A549 (cell line): Measurements from ENCODE around the gene CLSTN1. TPM values are rescaled to one million over a fixed set of nuclear protein-coding genes. Genes with fewer than 3 reads are reported as not detected.

Source experiments
- ATAC-seq, 2 experiments: fragments of 200-7000 bp in 1 of 2; fragments of >200 bp in 1 of 2; cut with Nextera tagmentation in 1 of 2; cut with Tn5 transposase in 1 of 2; 3 replicates each; pipeline versions ENCODE4 v1.8.0 to v1.9.1; 2018 to 2020; ENCODE audit warnings: mild to moderate bottlenecking in 1 of 2, moderate library complexity in 1 of 2
- CTCF ChIA-PET: fragments of 300-600 bp; sonication (Branson Sonifier 250); formaldehyde crosslinking; extraction: SDS; loops from one replicate; lab custom pipeline; 2021; ENCODE audit warnings: antibody characterized with exemption, inconsistent platforms; lab: Yijun Ruan, JAX
- POLR2A ChIA-PET: fragments of 350-600 bp; formaldehyde crosslinking; extraction: SDS; loops from one replicate; lab custom pipeline; 2021; ENCODE audit warnings: antibody characterized with exemption, inconsistent platforms; lab: Yijun Ruan, JAX
- DNase-seq, 2 experiments: peaks; one replicate each; pipeline versions ENCODE4 v3.0.0 to v3.0.0-alpha.2; 2011 to 2016; ENCODE audit warnings: low read depth in 1 of 2, low spot score in 1 of 2
- FAIRE-seq: peaks from 2 replicates; lab custom pipeline; 2011; peaks lifted over from hg19 to GRCh38; lab: Jason Lieb, UNC
- H3K27ac ChIP-seq, 2 experiments: fragments of >200 bp; sonication (Bioruptor Twin); formaldehyde crosslinking; 3 replicates each; pipeline ENCODE4 v1.5.1; 2016 to 2017
- H3K4me1 ChIP-seq: fragments of >200 bp; sonication (Bioruptor Twin); formaldehyde crosslinking; 3 replicates; pipeline ENCODE4 v1.6.1; 2016
- H3K4me2 ChIP-seq: fragments of >200 bp; sonication (Bioruptor Twin); formaldehyde crosslinking; 3 replicates; pipeline ENCODE4 v1.6.1; 2016
- H3K4me3 ChIP-seq: fragments of >200 bp; sonication (Bioruptor Twin); formaldehyde crosslinking; 3 replicates; pipeline ENCODE4 v1.5.1; 2016
- H3K9me3 ChIP-seq: fragments of >200 bp; sonication (Bioruptor Twin); formaldehyde crosslinking; 3 replicates; pipeline ENCODE4 v1.6.1; 2016
- ATOH8 ChIP-seq: fragments of 250-450 bp; sonication (Bioruptor Pico); IDR thresholded peaks from 2 replicates; pipeline ENCODE4 v1.5.0; 2020; ENCODE audit warnings: low read depth, mild to moderate bottlenecking, moderate library complexity
- BCL3 ChIP-seq: fragments of >200 bp; sonication (Bioruptor Twin); formaldehyde crosslinking; IDR thresholded peaks from 3 replicates; pipeline ENCODE4 v1.6.1; 2016
- CBX2 ChIP-seq: fragments of 200-600 bp; sonication (generic); IDR thresholded peaks from 2 replicates; pipeline ENCODE4 v1.6.1; 2016; ENCODE audit warnings: low read depth, mild to moderate bottlenecking, borderline replicate concordance
- CBX8 ChIP-seq: fragments of 200-600 bp; sonication (generic); IDR thresholded peaks from 2 replicates; pipeline ENCODE4 v1.6.1; 2016
- CHD4 ChIP-seq: fragments of 200-600 bp; sonication (generic); IDR thresholded peaks from 2 replicates; pipeline ENCODE4 v1.6.1; 2016; ENCODE audit warnings: antibody characterized with exemption, mild to moderate bottlenecking, borderline replicate concordance
- CTCF ChIP-seq: fragments of >200 bp; sonication (Bioruptor Twin); formaldehyde crosslinking; IDR thresholded peaks from 3 replicates; pipeline ENCODE4 v1.5.1; 2016
- E2F6 ChIP-seq: IDR thresholded peaks from 2 replicates; pipeline ENCODE4 v1.6.1; 2012; ENCODE audit warnings: low read depth, borderline replicate concordance
- EHF ChIP-seq: fragments of 250-450 bp; sonication (Bioruptor Pico); IDR thresholded peaks from 2 replicates; pipeline ENCODE4 v1.5.0; 2020; ENCODE audit warnings: mild to moderate bottlenecking
- EHMT2 ChIP-seq: fragments of 200-600 bp; sonication (generic); IDR thresholded peaks from 2 replicates; pipeline ENCODE4 v1.6.1; 2016; ENCODE audit warnings: antibody characterized with exemption, low read depth, mild to moderate bottlenecking, moderate library complexity
- EP300 ChIP-seq, 2 experiments: fragments of >200 bp; sonication (Bioruptor Twin); formaldehyde crosslinking; IDR thresholded peaks; 2 replicates in 1 of 2; 3 replicates in 1 of 2; pipeline ENCODE4 v1.6.1; 2016 to 2017
- FOSB ChIP-seq: fragments of 250-450 bp; sonication (Bioruptor Pico); IDR thresholded peaks from 2 replicates; pipeline ENCODE4 v1.5.0; 2020; ENCODE audit warnings: mild to moderate bottlenecking, moderate library complexity
- FOSL2 ChIP-seq, 2 experiments: fragments of 450-650 bp in 1 of 2; fragments of >200 bp in 1 of 2; sonication (Bioruptor Twin) in 1 of 2; formaldehyde crosslinking; IDR thresholded peaks; 2 replicates each; pipeline versions ENCODE4 v1.5.0 to v1.6.1; 2016 to 2020; ENCODE audit warnings: mild to moderate bottlenecking in 1 of 2, moderate library complexity in 1 of 2
- FOXS1 ChIP-seq: fragments of 250-450 bp; sonication (Bioruptor Pico); IDR thresholded peaks from 2 replicates; pipeline ENCODE4 v1.5.0; 2020; ENCODE audit warnings: mild to moderate bottlenecking, moderate library complexity
- GATA3 ChIP-seq: IDR thresholded peaks from 2 replicates; pipeline ENCODE4 v1.6.1; 2012; ENCODE audit warnings: borderline replicate concordance
- HES2 ChIP-seq: fragments of >200 bp; sonication (Bioruptor Twin); formaldehyde crosslinking; IDR thresholded peaks from 2 replicates; pipeline ENCODE4 v1.6.1; 2016
- HEYL ChIP-seq: fragments of 250-450 bp; sonication (Bioruptor Pico); IDR thresholded peaks from 2 replicates; pipeline ENCODE4 v1.8.0; 2021; ENCODE audit warnings: mild to moderate bottlenecking, moderate library complexity
- HOXB13 ChIP-seq: fragments of 250-450 bp; sonication (Bioruptor Pico); IDR thresholded peaks from 2 replicates; pipeline ENCODE4 v1.5.0; 2020; ENCODE audit warnings: low read depth, mild to moderate bottlenecking, moderate library complexity
- JUN ChIP-seq, 2 experiments: fragments of >200 bp; sonication (Bioruptor Twin); formaldehyde crosslinking; IDR thresholded peaks; 2 replicates in 1 of 2; 3 replicates in 1 of 2; pipeline ENCODE4 v1.6.1; 2016 to 2017
- MYC ChIP-seq: IDR thresholded peaks from 2 replicates; pipeline ENCODE4 v1.6.1; 2012; ENCODE audit warnings: mild to moderate bottlenecking, inconsistent platforms, low read length, improper control_type of control experiment, borderline replicate concordance
- NPAS2 ChIP-seq: fragments of 250-450 bp; sonication (Bioruptor Pico); IDR thresholded peaks from 2 replicates; pipeline ENCODE4 v1.8.0; 2022; ENCODE audit warnings: mild to moderate bottlenecking, moderate library complexity, borderline replicate concordance
- NR3C1 ChIP-seq: fragments of >200 bp; sonication (Bioruptor Twin); formaldehyde crosslinking; IDR thresholded peaks from 3 replicates; pipeline ENCODE4 v1.6.1; 2017
- POLR2AphosphoS2 ChIP-seq: conservative IDR thresholded peaks from 2 replicates; pipeline ENCODE4 v1.6.1; 2012; ENCODE audit warnings: low read length, improper control_type of control experiment, inconsistent platforms
- RAD21 ChIP-seq, 2 experiments: fragments of >200 bp in 1 of 2; sonication (Bioruptor Twin) in 1 of 2; formaldehyde crosslinking in 1 of 2; IDR thresholded peaks in 1 of 2; conservative IDR thresholded peaks in 1 of 2; 2 replicates in 1 of 2; 3 replicates in 1 of 2; pipeline ENCODE4 v1.6.1; 2012 to 2018; ENCODE audit warnings: inconsistent platforms in 1 of 2
- RFX5 ChIP-seq: fragments of 450-650 bp; IDR thresholded peaks from 2 replicates; pipeline ENCODE4 v1.7.1; 2014; ENCODE audit warnings: antibody characterized with exemption, mild to moderate bottlenecking, moderate library complexity
- RNF2 ChIP-seq: fragments of 200-600 bp; sonication (generic); IDR thresholded peaks from 2 replicates; pipeline ENCODE4 v1.6.1; 2016; ENCODE audit warnings: low read depth, mild to moderate bottlenecking, antibody characterized with exemption, moderate library complexity, borderline replicate concordance
- SMC3 ChIP-seq: fragments of >200 bp; sonication (Bioruptor Twin); formaldehyde crosslinking; IDR thresholded peaks from 3 replicates; pipeline ENCODE4 v1.6.1; 2018; ENCODE audit warnings: inconsistent platforms
- USF2 ChIP-seq: fragments of 450-650 bp; IDR thresholded peaks from 2 replicates; pipeline ENCODE4 v1.6.1; 2014; ENCODE audit warnings: antibody characterized with exemption
- WGBS: methylation state at CpG from one replicate; pipeline ENCODE4 v1.1.6; 2017; ENCODE audit errors: missing lambda C conversion rate; 5-methylcytosine and 5-hydroxymethylcytosine counted together
- polyA plus RNA-seq, 4 experiments: library from polyadenylated mRNA; depleted of rRNA in 3 of 4; stranded (reverse); fragments of >200 nt; fragmentation: RNase III in 1 of 4; extraction: RNeasy Plus Mini Kit Qiagen cat#74134 plus additional on column Dnase treatment in 1 of 4; gene quantifications; 2 replicates in 3 of 4; 3 replicates in 1 of 4; pipeline ENCODE4 v1.2.3, GENCODE V29; 2011 to 2017

CLSTN1 gene
- polyA plus RNA-seq, 2 of the 4 experiments (the other 2 are of a cell fraction) = 27.3 to 56.1 TPM

GRCh38 chr1:9751971-9752370 lies 71.8 kb downstream of the CLSTN1 start:
- WGBS = 69% methylated on average over 3 of the region's 3 CpGs
- no peaks in the 10 kb centered on the region for H3K4me1 ChIP-seq
- H3K9me3 ChIP-seq = no peaks in the 10 kb centered on the region
- H3K4me2 ChIP-seq = no peak overlapping the region
- no peak for FAIRE-seq
- CTCF ChIA-PET = interaction anchor here (0.9 kb wide), 1 partner anchor 33 kb away, joined by 4 read pairs; no protein-coding TSS in a partner anchor
- DNase-seq = no peak
- ATAC-seq = no peak
- H3K27ac ChIP-seq = no peak overlapping the region
- TF ChIP-seq ATOH8 (CRISPR knock-in tag) (no peak), CHD4 (no peak), HES2 (no peak), E2F6 (no peak), EHMT2 (no peak), BCL3 (no peak), EP300 (IDR thresholded peaks at IDR 0.05) (no peak), NR3C1 (no peak), HEYL (CRISPR knock-in tag) (no peak), CTCF (no peak), FOXS1 (no peak), JUN (IDR thresholded peaks at IDR 0.05) (no peak), NPAS2 (CRISPR knock-in tag) (no peak), FOSB (no peak), USF2 (no peak), GATA3 (no peak), CBX8 (no peak), FOSL2 (IDR thresholded peaks at IDR 0.05) (no peak), FOSL2 (CRISPR knock-in tag; IDR thresholded peaks at IDR 0.05) (no peak), SMC3 (no peak), RNF2 (no peak)
- TF ChIP-seq, all 56 proteins: peak for 0
- POLR2A ChIA-PET = no interaction called here
- no peak overlapping the region for H3K4me3 ChIP-seq

GRCh38 chr1:9749361-9749760 lies 74.4 kb downstream of the CLSTN1 start:
- ChIA-PET POLR2A (no interaction called here), CTCF (interaction anchor here (0.6 to 1.6 kb wide), 3 partner anchors 35 to 751 kb away, joined by 3 to 5 read pairs (median 4); no protein-coding TSS in a partner anchor)
- 94% methylated on average over 14 of the region's 14 CpGs for WGBS
- DNase-seq (no peak), FAIRE-seq (no peak), ATAC-seq (no peak)
- Histone ChIP-seq H3K4me1 (no peaks in the 10 kb centered on the region), H3K4me3 (no peak overlapping the region), H3K27ac (no peak overlapping the region), H3K4me2 (no peak overlapping the region), H3K9me3 (no peaks in the 10 kb centered on the region)
- TF ChIP-seq HOXB13 = no peak
- no peak for TF ChIP-seq RFX5
- no peak for TF ChIP-seq CHD4
- no peak for TF ChIP-seq E2F6
- TF ChIP-seq BCL3 = no peak
- no peak for TF ChIP-seq RAD21 (conservative IDR thresholded peaks at IDR 0.05 in 1 of 2, IDR thresholded peaks at IDR 0.05 in 1 of 2)
- TF ChIP-seq POLR2AphosphoS2 = no peak
- no peak for TF ChIP-seq MYC
- no peak for TF ChIP-seq CTCF
- TF ChIP-seq EHF (CRISPR knock-in tag) = no peak
- no peak for TF ChIP-seq CBX2
